ENCODE measurements around the gene HIGD1A. TPM values are rescaled to one million over a fixed set of nuclear protein-coding genes. Genes with fewer than 3 reads are reported as not detected.

Gene HIGD1A
- total RNA-seq, 1 experiment from 2014 or later = 77.6 TPM

DNA sequence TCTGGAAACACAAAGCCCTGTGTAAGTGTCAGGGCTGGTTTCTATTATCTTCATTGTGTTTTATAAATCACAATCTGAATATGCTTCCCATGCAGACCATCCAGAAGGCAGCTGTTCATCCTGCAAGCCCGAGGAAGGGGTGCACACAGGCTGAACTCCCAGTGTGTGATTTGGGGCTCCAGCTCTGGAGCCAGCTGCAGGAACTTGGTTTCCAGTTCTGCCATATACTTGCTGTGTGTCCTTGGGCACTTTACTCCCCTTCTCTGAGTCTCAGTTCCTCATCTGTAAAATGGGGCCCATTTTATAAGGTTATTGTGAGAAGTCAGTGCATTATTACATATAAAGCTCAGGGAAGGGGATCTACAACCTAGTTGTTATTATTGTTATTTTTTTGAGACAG, 48.8 kb upstream of the HIGD1A start:
- Histone ChIP-seq H3K23me2 (ENCODE audit: insufficient read length, low read depth, low read length, poor library complexity, severe bottlenecking) (no peaks in the 10 kb centered on the region), H3K4me1 (ENCODE audit: insufficient read depth, low read length) (no peaks in the 10 kb centered on the region), H3K18ac (ENCODE audit: insufficient read length, low read depth, low read length) (no peak overlapping the region), H3K27ac (ENCODE audit: insufficient read length, low read depth, low read length) (no peak overlapping the region), H3K79me1 (ENCODE audit: insufficient read depth, low read depth, low read length, poor library complexity, severe bottlenecking) (no peaks in the 10 kb centered on the region), H3K4ac (ENCODE audit: low read depth, low read length) (no peak overlapping the region), H3K79me2 (ENCODE audit: insufficient read depth, low read length) (no peaks in the 10 kb centered on the region; the same call in 1 of the 2 replicates), H3K14ac (ENCODE audit: insufficient read depth, low read length) (no peak overlapping the region), H2BK5ac (ENCODE audit: insufficient read length, low read length) (no peak overlapping the region), H2BK120ac (ENCODE audit: low read depth, low read length, poor library complexity, severe bottlenecking) (no peak overlapping the region), H2AFZ (ENCODE audit: low read length) (no peak overlapping the region), H3K23ac (ENCODE audit: insufficient read length, low read depth, low read length) (no peak overlapping the region), H3K27me3 (ENCODE audit: insufficient read depth, low read length) (no peaks in the 10 kb centered on the region), H2BK15ac (ENCODE audit: low read depth, low read length) (no peak overlapping the region), H3T11ph (ENCODE audit: low read length) (no peak overlapping the region), H4K5ac (ENCODE audit: insufficient read length, low read depth, low read length) (no peak overlapping the region), H2BK12ac (ENCODE audit: insufficient read length, low read depth, low read length) (no peak overlapping the region), H3K9ac (ENCODE audit: extremely low read depth, insufficient read length, low read length) (no peak overlapping the region), H3K9me3 (ENCODE audit: control insufficient read depth, low read depth, low read length) (no peaks in the 10 kb centered on the region), H2AK5ac (ENCODE audit: insufficient read length, low read length) (no peak overlapping the region), H3K56ac (ENCODE audit: insufficient read length, low read depth, low read length) (no peak overlapping the region), H2BK20ac (ENCODE audit: low read depth, low read length, poor library complexity, severe bottlenecking) (no peak overlapping the region), H4K91ac (ENCODE audit: insufficient read length, low read depth, low read length) (no peak overlapping the region), H3K4me2 (ENCODE audit: insufficient read depth, insufficient read length, low read length) (no peak overlapping the region), H4K20me1 (ENCODE audit: control insufficient read depth, insufficient read depth, insufficient read length) (no peaks in the 10 kb centered on the region), H4K8ac (replicated peaks; ENCODE audit: insufficient read length, low read depth, low read length) (no peak overlapping the region)
- Mint-ChIP-seq H3K36me3 (ENCODE audit: insufficient read depth in 1 of 3, low read depth in 3 of 3) (no peaks in the 10 kb centered on the region), H3K9me3 (peaks cover 0 to 3% of the 10 kb centered on the region in 2 experiments; a peak in 1 of 5 replicates), H3K27ac (no peak overlapping the region), H3K4me3 (no peak overlapping the region), H3K27me3 (ENCODE audit: low read depth) (peaks cover 1% of the 10 kb centered on the region; the same call in 1 of the 2 replicates), H3K4me1 (peaks cover 3 to 4% of the 10 kb centered on the region in 2 experiments)
- DNase-seq = no peak
- TF ChIP-seq, protein P1, sequence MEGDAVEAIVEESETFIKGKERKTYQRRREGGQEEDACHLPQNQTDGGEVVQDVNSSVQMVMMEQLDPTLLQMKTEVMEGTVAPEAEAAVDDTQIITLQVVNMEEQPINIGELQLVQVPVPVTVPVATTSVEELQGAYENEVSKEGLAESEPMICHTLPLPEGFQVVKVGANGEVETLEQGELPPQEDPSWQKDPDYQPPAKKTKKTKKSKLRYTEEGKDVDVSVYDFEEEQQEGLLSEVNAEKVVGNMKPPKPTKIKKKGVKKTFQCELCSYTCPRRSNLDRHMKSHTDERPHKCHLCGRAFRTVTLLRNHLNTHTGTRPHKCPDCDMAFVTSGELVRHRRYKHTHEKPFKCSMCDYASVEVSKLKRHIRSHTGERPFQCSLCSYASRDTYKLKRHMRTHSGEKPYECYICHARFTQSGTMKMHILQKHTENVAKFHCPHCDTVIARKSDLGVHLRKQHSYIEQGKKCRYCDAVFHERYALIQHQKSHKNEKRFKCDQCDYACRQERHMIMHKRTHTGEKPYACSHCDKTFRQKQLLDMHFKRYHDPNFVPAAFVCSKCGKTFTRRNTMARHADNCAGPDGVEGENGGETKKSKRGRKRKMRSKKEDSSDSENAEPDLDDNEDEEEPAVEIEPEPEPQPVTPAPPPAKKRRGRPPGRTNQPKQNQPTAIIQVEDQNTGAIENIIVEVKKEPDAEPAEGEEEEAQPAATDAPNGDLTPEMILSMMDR (conservative IDR thresholded peaks at IDR 0.05) = no peak
- WGBS (ENCODE audit: extremely low coverage, insufficient read length, low lambda C conversion rate) = no CpG with 5 or more reads among the region's 1 CpG
